SIG-M5 (cell line): Measurements from ENCODE around the gene HPD.
A peak's percentile ranks its signal among the peaks of the same experiment; 100 is the strongest.
"Not testable (repeated sequence)": the region's sequence is repeated elsewhere in the genome, so short reads cannot be mapped to it uniquely, and the experiment has no call there.

ENCODE experiments used
- DNase-seq: peaks from one replicate; lab custom pipeline; 2025; lab: John Stamatoyannopoulos, UW

HPD gene

DNA sequence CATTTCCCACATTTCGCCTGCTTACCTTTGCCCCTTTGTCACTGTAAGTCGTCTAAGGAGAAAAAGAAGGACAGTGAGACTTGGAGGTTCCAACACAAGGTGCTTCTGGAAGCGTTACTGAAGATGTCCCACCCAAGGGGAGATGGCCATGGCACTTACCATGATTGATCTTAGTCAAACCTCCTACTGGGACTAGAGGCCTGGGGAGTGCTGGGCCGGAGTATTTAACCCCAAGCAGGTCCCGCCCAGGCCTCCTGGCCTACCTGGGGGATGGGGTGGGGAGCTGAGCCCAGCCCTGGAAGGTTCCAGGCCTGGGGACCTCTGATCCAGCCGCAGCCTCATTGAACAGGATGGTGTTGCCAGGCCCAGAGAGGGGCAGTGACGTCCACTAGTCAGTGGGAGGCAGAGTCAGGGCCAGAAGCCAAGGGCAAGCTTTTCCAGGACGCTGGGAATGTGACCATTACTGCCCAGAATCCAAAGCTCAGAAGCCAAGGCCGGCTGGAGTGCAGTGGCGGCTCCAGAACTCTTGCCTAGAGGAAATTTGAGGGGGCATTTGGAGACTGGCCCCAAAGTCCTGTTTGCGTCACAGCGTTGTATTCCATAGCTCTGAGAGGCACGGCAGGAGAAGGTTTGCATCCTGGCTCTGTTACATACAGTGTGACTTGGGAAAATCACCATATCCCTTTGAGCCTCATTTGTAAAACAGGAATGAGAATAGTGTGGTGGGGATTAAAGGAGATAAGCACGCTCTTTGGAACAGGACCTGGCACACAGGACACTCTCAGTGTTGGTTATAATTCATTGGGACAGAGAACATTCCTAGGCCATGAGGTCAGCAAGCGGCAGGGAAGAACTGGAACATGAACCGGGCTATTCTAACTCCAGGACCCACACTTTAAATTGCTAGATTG is at the start of gene HPD:
Gene HPD (minus strand): TSS at position 198 of the 911 bp plus-strand sequence. CDS start 36 bp downstream, at position 162.
- DNase-seq = no peak

DNA sequence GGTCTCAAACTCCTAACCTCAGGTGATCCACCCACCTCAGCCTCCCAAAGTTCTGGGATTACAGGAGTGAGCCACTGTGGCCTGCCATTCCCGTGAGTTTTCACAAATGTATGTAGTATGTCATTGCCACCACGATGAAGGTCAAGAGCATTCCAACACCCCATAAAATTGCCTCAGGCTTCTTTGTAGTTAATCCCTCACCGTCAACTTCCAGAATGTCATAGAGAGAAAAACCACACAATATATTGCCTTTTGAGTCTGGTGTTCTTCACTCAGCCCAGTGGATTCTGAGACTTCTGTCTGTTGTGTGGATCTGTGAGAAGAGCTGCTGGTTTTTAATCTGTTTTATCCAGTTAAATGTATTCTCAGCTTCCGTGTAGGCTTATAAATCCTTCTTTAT is 47.1 kb upstream of the HPD start:
- DNase-seq = no peak

DNA sequence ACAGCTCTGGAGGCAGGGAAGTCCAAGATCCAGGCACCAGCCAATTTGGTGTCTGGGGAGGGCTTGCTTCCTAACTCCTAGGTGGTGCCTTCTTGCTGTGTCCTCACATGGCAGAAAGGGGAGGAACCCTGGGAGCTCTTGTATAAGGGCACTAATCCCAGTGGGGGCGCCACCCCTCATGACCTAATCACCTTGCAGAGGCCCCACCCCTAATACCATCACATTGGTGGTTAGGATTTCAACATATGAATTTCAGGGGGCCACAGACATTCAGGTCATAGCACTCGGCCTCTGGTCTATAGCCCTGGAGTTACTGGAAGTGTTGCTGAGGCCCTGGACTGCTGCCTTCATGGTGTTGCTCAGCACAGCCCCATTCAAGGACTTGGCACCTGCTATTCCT is 44.5 kb upstream of the HPD start:
- DNase-seq = no peak

DNA sequence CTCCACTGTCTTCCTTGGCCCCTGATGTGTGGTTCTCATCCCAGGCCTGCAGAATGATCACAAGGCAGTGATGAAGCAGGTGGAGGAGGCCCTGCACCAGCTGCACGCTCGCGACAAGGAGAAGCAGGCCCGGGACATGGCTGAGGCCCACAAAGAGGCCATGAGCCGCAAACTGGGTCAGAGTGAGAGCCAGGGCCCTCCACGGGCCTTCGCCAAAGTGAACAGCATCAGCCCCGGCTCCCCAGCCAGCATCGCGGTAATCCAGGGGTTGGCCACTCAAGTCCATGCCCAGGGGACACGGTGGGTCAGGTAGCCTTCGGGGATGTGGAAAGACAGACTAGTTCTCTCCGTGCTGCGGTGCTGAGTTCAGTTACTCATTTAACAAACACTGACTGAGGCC is 40.9 kb upstream of the HPD start:
- no peak for DNase-seq

DNA sequence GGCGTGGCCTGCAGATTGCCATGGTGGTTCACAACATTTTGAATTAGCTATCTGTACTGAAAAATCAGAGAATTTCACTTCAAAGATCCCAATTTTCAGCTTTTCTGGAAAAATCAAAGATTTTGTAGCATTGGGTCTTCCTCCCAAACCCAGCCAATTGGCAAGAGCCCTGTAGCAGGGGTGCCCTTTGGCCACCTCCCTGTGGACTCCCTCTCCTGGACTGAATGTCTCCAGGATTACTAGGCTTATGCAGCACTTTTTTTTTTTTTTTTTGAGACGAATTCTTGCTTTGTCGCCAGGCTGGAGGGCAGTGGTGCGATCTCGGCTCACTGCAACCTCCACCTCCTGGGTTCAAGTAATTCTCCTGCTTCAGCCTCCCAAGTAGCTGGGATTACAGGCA is 39.6 kb upstream of the HPD start:
- DNase-seq = no peak

DNA sequence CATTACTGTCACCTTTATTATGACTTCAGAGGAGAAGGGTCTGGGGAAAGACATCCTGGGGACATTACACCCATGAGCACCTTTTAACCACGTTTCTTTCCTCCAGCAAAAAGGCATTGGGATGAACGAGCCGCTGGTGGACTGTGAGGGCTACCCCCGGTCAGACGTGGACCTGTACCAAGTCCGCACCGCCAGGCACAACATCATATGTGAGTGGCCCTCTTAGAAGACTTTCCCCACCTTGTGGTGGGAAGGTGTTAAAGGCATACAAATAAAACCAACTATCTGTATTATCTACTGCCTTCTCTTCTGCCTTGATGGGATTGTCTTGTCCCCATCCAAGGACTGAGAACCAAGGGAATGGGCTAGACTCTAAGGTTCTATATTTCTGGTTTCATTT is 36.0 kb upstream of the HPD start:
- no peak for DNase-seq

DNA sequence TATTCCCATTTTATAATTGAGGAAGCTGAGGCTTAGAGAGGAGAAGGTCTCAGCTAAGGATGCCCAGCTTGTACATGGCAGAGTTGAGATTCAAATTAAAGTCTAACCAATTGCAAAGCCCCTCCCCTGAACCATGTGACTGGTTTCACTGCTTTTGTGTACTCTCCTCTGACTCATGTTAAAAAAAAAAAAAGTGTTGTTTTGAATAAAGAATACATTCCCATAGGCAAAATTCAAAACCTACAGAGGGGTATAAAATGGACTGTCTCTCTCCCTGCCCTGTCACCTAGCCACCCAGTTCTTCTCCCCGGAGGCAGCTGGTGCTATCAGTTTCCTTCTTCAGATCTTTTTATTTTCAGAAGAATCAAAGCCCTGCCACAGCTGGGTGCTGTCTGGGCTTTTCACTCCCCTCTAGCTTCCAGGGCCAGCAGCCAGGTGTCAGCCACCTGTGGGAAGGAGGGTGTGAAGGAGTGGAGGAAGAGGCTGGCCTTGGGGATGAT is 35.4 kb upstream of the HPD start:
- DNase-seq = no peak

DNA sequence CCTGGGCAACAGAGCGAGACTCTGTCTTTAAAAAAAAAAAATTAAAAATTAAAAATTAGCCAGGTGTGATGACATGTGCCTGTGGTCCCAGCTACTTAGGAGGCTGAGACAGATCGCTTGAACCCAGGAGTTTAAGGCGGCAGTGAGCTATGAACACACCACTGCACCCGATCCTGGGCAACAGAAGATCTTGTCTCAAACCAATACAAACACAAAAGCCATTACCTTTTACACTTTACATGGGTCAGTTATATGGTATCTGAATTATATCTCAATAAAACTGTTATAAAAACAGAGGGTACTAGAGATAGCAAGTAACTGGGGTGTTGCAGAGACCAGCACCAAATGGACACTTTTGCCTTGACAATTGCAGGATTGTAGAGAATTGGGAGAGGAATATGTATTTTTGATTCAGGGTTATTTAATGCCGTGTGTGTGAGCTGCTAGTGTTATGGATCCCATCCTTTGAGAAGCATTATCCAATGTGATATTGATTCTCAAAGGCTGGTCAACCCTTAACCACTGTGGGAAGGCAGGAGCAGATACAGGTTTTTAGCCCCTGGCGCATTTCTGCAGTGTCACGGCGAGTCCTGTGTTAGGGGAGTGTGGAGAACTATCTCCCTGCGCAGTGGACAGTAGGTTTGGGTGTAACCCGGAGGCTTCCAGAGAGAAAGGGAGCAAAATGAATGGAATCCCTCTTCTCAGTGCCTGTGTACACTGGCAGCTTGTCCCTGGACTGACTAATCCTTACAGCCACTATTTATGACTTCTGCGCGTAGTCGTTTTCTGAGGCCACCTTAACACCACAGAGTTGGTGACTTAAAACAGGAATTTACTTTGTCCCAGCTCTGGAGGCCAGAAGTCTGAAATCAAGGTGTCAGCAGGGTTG is 34.3 kb upstream of the HPD start:
- DNase-seq = no peak

DNA sequence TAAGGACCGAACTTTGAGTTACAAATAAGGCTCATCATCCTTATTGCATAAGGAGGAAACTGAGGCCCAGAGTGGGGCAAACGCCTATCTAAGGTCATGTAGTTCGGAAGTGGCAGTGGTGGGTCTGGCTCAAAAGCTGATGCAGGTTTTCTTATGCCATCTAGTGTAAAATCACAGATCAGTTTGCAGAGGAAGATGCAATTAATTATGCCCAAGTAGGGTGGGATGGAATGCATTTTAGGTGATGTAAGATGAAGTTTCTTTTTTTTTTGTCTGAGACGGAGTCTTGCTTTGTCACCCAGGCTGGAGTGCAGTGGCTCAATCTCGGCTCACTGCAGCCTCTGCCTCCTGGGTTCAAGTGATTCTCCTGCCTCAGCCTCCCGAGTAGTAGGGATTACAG is 31.0 kb upstream of the HPD start:
- not testable (repeated sequence) for DNase-seq

DNA sequence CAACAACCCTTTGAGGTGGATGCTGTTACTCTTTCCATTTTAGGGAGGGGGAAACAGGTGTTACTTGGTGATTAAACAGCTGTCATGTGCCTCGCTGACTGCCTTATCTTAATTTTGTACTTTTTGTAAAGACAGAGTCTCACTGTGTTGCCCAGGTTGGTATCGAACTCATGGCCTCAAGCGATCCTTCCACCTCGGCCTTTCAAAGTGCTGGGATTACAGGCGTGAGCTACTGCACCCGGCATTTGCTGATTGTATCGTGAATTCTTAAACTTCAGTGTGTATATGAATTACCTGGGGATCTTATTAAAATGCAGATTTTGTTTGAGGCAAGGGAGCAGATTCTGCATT is 30.6 kb upstream of the HPD start:
- no peak for DNase-seq

DNA sequence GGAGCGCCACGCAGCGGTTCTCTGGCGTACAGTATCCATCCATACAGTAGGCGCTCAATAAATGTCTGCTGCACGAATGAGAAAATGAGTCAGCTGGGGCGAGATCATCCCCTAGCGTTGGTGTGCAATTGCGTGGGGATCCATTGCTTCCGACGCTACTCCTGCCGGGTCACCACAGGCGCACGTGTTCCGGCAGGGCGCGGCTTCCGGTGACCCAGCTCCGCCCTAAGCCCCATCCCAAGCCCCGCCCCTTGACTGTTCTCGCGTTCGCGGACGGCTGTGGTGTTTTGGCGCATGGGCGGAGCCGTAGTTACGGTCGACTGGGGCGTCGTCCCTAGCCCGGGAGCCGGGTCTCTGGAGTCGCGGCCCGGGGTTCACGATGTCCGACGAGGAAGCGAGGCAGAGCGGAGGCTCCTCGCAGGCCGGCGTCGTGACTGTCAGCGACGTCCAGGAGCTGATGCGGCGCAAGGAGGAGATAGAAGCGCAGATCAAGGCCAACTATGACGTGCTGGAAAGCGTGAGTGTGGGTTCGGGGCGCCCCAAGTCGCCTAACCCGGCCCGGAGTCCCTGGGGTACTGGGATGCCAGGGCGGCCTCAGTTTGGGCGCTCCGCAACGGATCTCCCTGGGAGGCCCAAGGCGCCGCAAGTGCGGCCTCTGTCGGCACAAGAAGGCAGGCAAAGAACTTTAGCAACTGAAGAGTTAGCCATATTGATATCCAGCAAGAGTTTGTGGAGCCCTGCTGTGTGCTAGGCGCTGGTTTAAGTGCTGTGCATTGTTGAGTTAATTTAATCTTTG is 30.0 kb upstream of the HPD start, which contains the start of gene PSMD9:
Gene PSMD9 (plus strand): TSS at position 313 of the 796 bp plus-strand sequence. CDS start 67 bp downstream, at position 380.
- DNase-seq = peak; percentile 86

DNA sequence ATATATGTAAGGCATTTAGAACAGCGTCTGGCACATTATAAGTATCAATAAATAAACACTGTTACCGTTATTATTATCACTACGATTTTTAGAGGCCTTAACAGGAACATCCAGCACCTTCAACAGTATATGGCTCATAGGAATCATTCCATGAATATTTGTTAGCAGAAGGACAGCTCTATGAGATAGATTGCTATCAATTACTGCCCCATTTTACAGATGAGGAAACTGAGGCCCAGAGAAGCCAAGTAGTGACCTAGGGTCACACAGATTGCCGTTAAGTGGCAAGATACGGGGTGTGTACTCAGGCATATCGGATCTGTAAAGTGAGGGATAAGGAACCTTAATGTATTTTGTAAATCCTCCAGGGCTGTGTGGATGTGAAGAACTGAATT is 29.4 kb upstream of the HPD start:
- DNase-seq = no peak

DNA sequence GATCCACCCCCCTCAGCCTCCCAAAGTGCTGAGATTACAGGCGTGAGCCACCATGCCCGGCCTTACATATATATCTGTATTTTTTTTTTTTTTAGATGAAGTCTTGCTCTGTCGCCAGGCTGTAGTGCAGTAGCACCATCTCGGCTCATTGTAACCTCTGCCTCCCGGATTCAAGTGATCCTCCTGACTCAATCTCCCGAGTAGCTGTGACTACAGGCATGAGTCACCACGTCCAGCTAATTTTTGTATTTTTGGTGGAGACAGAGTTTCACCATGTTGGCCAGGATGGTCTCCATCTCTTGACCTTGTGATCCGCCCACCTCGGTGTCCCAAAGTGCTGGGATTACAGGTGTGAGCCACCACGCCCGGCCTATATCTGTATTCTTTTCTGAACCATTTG is 26.5 kb upstream of the HPD start:
- not testable (repeated sequence) for DNase-seq

DNA sequence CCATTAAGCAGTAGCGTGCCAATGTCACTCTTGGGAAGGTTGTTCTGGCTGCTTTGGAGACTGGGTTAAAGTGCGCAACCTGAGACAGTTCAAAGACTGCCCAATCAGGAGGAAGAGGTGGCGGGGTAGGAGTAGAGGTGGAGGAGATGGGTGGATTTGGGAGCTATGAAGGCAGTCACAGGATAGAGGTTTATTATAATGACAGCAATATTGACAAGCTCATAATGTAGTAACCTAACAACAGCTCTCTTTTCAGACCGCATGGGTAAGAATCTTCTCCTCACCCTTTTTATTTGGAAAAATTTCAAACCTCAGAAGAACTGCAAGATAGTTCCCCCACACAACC is 24.6 kb upstream of the HPD start:
- no peak for DNase-seq

DNA sequence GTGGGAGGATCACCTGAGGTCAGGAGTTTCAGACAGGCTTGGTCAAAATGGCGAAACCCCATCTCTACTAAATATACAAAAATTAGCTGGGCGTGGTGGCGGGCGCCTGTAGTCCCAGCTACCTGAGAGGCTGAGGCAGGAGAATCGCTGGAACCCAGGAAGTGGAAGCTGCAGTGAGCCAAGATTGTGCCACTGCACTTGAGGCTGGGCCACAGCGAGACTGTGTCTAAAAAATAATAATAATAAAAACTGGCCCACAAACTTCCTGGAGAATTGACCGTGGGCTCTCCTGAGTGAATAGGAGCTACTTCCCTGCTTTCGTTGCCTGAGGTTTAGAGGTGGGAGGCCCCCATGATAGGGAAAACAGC is 17.4 kb upstream of the HPD start:
- DNase-seq = not testable (repeated sequence)

DNA sequence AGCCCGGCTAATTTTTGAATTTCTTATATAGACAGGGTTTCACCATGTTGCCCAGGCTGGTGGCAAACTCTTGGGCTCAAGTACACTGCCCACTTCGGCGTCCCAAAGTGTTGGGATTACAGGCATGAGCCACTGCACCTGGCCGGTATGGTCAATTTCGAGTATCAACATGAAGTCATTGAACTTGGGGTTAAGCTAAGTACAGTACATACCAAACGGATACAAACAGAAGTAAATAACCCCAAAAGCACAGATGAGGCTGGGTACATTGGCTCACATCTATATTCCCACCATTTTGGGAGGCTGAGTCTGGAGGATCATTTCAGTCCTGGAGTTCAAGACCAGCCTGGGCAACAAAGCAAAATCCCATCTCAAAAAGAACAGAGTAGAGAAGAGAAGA is 16.9 kb upstream of the HPD start:
- DNase-seq = no peak

DNA sequence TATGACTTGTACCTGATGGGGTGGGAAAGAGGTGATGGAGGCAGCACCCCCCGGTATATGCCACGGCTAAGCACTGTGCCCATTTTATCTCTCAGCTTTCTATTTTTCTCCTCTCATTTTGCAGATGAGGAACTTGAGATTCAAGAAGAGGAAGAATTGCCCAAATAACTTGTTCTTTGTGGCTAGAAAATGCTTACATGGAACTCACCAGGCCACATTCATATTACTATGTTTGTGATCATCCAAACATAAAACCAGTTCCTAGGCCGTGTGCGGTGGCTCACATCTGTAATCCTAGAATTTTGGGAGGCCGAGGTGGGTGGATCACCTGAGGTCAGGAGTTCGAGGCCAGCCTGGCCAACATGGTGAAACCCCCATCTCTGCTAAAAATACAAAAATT is 15.4 kb upstream of the HPD start:
- DNase-seq = no peak

DNA sequence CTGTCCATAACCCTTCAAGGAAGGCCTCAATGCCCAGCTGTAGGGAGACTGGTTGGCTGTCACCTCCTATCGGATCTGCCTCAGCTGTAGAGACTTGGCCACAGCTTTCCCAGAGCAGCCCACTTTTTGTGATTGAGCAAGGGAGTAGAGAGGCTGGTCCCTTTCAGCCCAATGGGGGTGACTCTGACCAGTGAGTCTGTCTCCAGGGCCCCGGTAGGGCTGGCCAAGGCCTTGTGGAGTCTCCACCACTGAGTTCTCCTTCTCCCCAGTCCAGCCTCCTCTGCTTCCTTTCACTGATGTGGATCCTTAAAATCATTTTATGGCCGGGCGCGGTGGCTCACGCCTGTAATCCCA is 14.5 kb upstream of the HPD start:
- no peak for DNase-seq

DNA sequence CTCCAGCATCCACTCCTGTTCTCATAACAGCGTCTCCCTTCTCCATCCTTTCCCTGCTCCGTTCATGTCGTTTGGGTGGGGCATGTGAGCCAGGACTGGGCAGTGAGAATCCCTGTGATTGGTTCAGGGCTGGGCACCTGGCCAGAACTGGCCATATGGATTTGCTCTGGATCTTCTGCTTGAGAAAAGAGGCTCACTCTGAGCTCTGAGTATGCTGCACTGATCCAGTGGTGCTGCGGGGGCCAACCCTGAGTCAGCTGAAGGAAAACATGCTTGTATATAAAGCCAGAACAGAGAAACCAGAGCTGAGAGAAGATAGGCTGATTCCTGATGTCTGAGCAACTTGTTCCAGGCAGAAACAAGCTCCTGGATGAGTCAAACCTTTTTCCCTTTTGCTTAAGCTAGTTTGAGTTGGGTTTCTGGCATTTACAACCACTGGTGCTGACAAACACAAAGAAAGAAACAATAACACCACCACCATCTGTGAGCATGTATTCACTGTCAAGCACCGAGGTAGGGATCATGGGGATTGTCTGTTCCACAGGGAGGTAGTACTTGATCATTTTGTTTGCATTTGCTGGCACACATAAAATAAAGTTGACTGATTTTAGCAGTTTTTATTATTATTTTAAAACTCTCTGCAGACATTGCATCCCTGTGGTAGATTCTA is 14.0 kb upstream of the HPD start:
- DNase-seq = no peak

DNA sequence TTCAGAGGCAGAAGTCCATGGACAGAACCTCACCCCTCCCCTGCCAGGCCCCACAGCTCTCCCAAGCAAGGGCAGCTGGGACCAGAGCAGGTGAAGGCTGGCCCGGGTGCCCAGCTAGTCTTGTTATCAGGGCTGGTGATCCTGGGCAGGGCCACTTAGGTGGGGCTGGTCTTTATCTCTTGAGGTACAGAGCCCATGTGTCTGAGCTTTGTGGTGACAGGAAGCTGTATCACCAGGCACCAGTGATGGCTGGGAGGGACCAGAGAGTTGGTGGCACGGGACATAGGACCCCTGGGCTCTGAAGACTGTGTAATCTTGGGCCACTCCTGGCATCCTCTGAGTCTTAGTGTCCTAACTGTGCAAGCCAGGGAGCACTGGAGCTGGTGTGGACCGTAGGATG is 12.8 kb upstream of the HPD start:
- DNase-seq = no peak

DNA sequence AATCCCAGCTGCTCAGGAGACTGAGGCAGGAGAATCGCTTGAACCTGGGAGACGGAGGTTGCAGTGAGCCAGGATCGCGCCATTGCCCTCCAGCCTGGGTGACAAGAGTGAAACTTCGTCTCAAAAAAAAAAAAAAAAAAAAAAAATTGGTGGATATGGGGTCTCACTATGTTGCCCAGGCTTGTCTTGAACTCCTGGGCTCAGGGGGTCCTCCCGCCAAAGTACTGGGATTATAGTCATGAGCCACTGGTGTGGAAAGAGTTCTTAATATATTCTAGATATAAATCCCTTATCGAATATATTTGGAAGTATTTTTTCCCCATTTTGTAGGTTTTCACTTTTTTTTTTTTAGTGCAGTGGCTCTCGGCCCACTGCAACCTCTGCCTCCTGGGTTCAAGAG is 10.6 kb upstream of the HPD start:
- DNase-seq = not testable (repeated sequence)

DNA sequence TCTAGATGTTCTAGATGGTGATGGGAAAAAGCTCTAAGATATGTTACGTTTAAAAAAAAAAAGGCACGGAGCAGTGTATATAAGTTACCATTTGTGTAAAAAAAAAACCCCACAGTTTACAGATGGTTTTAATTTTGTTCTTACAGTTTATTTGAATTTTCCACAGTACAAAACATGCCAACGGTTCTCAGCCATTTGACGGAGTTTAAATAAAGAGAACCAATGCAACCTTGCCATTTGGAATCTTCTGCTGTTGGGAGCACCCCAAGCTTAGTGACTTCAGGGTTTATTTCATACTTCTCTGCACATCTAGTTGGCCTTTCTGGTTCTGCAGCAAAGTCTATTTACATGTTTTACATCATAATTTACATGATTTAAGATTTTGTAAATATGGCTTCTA is 7.7 kb upstream of the HPD start:
- DNase-seq = no peak
